HG02885 (cell line): ENCODE measurements around the gene DHRS7C.
"Not testable (repeated sequence)": the region's sequence is repeated elsewhere in the genome, so short reads cannot be mapped to it uniquely, and the experiment has no call there.

Experiments used
- ATAC-seq: cut with Tn5 transposase; IDR thresholded peaks from one replicate; pipeline ENCODE4 v1.9.1; 2021; ENCODE audit warnings: mild to moderate bottlenecking; ENCODE audit not compliant: unreplicated experiment, poor library complexity

DHRS7C gene

GRCh38 chr17:9811086-9811485 lies 19.7 kb upstream of the DHRS7C start:
- no peak for ATAC-seq

DNA sequence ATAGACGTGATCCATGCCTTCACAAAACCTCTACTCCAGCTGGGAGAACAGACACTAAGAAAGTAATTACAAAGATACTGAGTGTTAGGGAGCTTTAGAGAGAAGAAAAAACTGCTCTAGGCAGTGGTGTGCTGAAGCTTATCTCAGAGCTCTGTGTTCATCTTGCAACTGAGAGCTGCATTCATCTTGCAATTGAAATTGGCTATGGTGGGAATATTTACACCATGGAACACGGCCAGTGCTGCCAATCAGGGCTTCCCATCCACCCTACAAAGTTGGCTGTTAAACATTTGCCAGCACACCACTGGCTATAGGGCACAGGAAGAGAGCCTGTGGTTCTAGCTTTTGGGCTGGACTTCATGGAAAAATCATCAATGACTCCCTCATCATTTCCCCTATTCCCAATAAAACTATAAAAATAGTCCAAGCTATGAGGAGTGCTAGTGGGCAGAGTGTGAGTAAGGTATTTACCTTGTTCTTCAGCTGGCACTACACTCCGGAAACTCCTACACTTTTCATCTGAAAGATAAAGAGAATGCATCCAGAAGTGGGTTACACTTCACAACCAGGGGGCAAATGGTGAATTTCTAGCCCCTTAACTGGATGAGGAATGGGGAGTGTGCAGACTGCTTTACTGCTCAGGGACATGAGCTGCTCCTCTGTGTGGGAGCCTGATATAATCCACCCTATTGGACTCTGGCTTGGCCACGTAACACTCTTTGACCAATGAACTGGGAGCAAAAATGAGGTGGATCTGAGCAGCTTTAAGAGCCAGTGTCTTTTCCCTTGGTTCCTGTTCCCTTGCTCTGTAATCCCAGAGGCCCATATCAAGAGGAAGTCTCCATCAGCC lies 18.9 kb upstream of the DHRS7C start:
- ATAC-seq: no peak

DNA sequence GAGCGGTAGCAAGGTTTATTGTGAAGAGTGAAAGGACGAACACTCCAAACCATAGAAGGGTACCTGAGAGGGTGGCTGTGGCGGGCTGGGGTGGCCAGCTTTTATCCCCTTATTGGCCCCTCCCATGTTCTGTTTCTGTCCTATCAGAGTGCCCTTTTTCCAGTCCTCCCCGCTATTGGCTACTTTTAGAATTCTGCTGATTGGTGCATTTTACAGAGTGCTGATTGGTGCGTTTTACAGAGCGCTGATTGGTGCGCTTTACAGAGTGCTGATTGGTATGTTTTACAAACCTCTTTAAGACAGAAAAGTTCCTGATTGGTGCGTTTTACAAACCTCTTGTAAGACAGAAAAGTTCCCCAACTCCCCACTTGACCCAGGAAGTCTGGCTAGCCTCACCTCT lies 18.0 kb upstream of the DHRS7C start:
- ATAC-seq: no peak

DNA sequence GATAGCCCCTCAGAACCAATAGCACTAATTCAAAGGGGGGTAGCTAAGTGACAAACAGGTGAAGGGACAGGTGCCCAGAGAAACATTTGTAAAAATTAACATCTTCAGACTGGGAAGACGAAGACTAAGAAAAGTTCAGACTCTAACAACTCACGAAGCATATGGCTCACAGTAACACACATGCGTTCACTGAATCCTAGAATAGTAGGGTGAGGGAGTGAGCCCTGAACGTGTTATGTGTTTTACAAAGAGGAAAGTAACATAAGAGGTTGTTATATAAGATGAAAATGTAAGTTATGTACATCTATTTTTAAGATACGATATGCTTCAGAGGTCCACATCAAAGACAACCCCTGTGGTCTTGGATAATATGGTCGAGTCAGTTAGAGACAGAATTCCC lies 15.3 kb upstream of the DHRS7C start:
- no peak for ATAC-seq

DNA sequence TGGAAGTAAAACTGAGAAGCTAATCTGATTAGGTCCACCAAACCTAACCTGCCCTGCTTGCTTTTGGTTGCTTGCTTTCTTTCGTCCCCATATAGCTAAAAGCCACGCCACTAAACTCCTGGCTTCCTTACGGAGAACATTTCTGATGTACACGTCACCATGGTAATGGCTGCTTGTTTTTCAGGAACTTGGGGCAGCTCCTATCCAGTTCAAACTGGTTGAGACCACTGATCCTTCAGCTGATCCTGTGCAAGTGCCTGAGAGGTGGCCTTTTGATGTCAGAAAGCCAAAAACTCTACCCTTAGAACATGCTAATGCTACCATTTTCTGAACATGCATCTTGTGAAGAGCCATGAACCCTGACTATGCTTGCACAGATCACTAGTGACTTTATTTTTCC lies 14.4 kb upstream of the DHRS7C start:
- no peak for ATAC-seq

GRCh38 chr17:9802697-9803096 lies 11.3 kb upstream of the DHRS7C start:
- no peak for ATAC-seq

DNA sequence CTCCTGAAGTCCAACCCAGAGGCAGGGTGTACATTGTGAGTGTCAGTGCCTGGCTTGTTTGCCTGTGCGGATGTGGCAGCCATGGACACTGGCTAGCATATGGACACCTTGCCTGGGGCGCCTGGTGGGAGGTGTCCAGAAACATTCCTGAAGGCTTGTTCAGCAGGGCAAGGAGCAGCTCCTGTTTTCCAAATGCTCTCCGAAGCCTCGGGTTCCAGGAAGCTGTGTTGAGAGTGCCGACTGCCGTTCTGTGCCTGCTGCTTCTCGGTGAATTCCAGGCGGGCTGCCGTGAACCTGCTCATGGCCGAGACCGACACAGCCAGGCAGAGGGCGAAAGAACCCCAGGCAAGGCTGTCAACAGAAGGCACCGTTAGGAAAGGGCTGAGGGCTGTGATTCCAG lies 10.9 kb upstream of the DHRS7C start:
- no peak for ATAC-seq

DNA sequence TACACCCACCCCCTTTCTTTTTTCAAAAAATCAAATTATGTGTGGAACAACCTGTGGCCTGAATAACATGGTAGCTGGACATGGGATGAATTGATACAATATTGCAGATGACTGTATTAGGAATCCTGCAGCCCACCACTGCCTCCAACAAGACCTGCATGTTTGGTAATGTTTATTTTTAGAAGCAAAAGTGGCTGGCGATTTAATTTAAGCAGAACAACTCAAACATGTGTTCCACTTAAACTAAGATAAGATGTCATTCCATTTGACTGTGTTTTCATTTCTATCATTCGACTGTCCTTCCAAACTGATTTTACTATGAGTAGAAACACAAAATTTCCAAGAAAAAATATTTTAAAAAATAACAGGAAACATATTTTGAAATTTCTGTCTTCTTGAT lies 10.1 kb upstream of the DHRS7C start:
- ATAC-seq: no peak

GRCh38 chr17:9798724-9799123 lies 7.3 kb upstream of the DHRS7C start:
- no peak for ATAC-seq

DNA sequence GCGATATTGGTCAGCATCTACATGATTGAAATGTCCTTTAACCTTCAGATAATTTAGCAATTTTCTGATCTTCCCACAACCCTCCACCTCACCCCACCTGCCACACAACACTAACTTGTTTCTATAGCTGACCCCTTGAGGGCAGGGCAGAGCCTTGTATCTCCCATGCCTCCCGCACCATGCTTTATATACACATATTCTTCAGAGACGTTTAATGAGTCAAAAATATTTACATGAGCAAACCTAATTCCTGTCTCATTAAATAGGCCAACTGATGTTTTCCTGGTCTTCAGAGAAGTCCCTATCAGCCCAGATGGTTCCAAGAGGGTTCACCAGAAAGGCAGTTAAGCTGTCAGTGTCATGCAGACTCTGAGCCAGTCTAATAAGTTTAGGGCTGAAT lies 6.6 kb upstream of the DHRS7C start:
- no peak for ATAC-seq

DNA sequence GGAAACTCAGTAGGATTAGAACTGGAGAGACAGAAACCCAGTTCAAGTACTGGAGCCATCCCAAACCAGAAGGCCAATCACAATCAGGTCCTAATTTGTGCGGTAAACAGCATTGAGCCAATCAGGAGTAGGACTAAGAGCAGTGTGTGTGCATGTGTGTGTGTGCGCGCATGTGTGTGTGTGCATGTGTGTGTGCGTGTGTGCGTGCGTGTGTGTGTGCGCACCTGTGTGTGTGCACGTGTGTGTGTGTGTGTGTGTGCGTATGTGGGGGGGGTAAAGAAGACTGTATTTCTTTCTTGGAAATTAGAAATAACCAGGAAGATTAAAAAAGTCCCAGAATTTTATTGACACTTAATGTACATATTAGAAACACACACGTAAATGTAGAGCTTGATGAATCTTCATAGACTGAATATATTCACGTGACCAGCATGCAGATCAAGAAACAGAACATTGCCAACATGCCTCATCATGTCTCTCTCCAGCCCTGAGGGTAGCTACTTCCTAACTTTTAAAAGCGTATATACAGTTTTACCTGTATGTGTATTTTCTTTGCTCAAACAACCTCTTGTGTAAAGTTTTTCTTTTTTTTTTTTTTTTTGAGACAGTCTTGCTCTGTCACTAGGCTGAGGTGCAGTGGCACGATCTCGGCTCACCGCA lies 919 bp upstream of the DHRS7C start:
- ATAC-seq: no peak

- no peak for ATAC-seq
Observed at GRCh38 chr17:9790316-9790715, 1.1 kb downstream of the DHRS7C start.

DNA sequence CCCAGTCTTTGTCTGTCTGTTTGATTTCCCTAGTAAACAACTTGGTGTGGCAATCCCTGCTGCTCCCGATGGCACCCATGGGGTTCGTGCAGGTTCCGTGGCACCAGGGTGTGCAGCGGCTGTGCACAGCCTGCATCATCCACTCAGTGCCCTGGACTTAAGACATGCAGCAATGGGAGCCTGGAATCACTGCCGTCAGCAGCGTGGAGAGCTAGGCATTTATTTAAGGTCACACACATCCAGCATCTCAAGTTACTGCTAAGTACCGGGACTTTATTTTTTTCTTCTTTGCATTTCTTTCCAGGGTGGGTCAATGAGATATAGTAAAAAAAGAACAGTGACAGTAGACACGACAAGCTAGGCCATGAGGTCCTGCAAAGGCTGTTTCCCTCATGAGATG lies 2.8 kb downstream of the DHRS7C start:
- ATAC-seq: no peak

GRCh38 chr17:9784544-9784943 lies 6.8 kb downstream of the DHRS7C start:
- ATAC-seq: no peak

DNA sequence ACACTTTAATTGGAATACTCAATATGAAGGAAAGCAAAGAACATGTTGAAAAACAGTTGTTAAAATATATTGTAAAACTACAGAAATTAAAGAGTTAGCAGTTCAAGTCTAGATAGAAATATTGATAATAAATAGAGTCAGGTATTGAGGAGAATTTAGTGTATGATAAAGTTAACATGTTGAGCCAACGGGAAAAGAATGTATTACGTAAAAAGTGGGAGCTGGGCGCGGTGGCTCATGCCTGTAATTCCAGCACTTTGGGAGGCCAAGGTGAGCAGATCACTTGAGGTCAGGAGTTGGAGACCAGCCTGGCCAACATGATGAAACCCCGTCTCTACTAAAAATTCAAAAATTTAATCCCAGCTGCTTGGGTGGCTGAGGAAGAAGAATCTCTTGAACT lies 7.9 kb downstream of the DHRS7C start:
- not testable (repeated sequence) for ATAC-seq

DNA sequence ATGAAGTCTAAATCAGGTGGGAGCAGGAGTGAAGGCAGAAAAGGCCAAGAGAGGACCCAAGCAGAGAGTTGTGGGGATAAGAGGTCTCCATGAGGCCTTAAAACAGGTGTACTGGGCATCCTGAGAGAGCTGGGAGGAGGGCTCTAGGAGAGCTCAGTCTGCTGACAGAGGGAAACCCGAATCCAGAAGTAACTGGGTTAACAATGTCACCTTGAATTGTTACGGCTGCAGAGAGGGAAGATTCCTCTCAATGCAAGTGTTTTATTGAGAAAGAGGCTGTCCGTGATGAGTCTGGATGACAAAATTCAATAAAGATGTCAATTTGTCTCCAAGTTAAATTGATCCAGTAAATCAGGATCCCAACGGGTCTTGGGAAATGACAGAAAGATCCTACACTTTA lies 8.3 kb downstream of the DHRS7C start:
- ATAC-seq: no peak

DNA sequence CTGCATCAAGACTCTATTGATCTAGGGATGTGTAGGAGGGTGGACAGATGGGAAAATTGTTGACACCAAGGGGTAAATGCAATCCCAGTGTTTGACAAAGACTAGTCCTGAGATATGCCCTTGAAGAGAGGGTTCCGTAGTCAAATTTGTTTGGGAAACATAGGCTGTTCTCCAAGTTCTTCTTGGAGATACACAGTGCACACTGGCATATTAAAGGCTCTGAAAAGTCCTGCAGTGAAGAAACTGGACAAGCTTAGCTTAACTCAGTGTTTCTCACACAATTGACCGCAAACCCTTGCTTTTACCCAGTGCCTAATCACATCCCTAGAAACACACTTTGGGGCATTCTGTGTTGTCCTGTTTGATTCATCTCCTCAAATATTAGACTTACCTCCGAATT lies 10.8 kb downstream of the DHRS7C start:
- no peak for ATAC-seq

GRCh38 chr17:9776911-9777310 lies 14.5 kb downstream of the DHRS7C start:
- ATAC-seq: no peak

DNA sequence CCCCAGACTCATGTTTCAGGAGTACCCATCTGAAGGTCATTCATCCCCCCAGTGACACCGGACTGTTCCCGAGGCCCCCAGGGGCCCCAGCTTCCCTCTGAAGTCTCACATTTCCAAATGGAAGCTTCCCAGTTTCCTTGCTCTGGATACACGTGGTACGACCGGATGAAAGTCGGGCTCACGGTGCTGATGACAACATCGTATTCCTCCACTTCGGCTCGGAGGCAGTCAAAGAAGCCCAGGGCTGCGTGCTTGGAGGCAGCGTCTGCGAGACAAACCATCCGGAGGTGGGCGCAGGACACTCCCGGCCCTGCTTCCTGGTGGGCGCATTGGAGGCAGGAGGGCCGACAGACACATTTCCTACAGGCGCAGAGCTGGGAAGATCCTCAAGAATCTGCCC lies 18.7 kb downstream of the DHRS7C start:
- ATAC-seq: no peak

- ATAC-seq: no peak
Observed at GRCh38 chr17:9771465-9771864, 19.9 kb downstream of the DHRS7C start.

GRCh38 chr17:9769036-9769695 lies 22.2 kb downstream of the DHRS7C start:
- no peak for ATAC-seq
